Fibroblast of lung (primary cell): ENCODE results near the gene NMRK2. TPM values are rescaled to one million over a fixed set of nuclear protein-coding genes. Genes with fewer than 3 reads are reported as not detected.

Experiments
- DNase-seq, 2 donors: peaks; one replicate each; pipeline versions ENCODE4 v3.0.0 to v3.0.0-alpha.2; 2010; ENCODE audit warnings: low read depth in 2 of 2
- H2AFZ ChIP-seq: 2 replicates; pipeline ENCODE4 v1.5.1; 2012; ENCODE audit warnings: low read length, control low read depth, inconsistent platforms
- H3K27ac ChIP-seq: 2 replicates; pipeline ENCODE4 v1.5.1; 2011; ENCODE audit warnings: low read length, control low read depth; ENCODE audit not compliant: insufficient read depth
- H3K27me3 ChIP-seq: 2 replicates; pipeline ENCODE4 v1.5.1; 2011; ENCODE audit warnings: mild to moderate bottlenecking, low read length; ENCODE audit not compliant: control insufficient read depth, insufficient read depth
- H3K36me3 ChIP-seq: 2 replicates; pipeline ENCODE4 v1.5.1; 2011; ENCODE audit warnings: low read length; ENCODE audit not compliant: control insufficient read depth, insufficient read depth
- H3K4me1 ChIP-seq: 2 replicates; pipeline ENCODE4 v1.5.1; 2011; ENCODE audit warnings: low read length; ENCODE audit not compliant: control insufficient read depth, insufficient read depth; ENCODE audit errors: extremely low read depth
- H3K4me2 ChIP-seq: 2 replicates; pipeline ENCODE4 v1.5.1; 2011; ENCODE audit warnings: low read length, control low read depth; ENCODE audit not compliant: insufficient read depth; ENCODE audit errors: extremely low read depth
- H3K4me3 ChIP-seq, 4 experiments: fragments of 200-600 bp in 1 of 4; sonication (generic) in 1 of 4; replicated peaks in 1 of 4; 2 replicates each; pipeline ENCODE4 v1.5.1; 2011 to 2016; ENCODE audit warnings: low read length in 4 of 4, low read depth in 3 of 4, mild to moderate bottlenecking in 3 of 4, control low read depth in 2 of 4, inconsistent platforms in 1 of 4, mixed read lengths in 1 of 4; ENCODE audit not compliant: insufficient read depth in 1 of 4; ENCODE audit errors: control extremely low read depth in 1 of 4
- H3K79me2 ChIP-seq: 2 replicates; pipeline ENCODE4 v1.5.1; 2012; ENCODE audit warnings: mild to moderate bottlenecking, low read length, inconsistent platforms; ENCODE audit not compliant: control insufficient read depth, insufficient read depth
- H3K9ac ChIP-seq: 2 replicates; pipeline ENCODE4 v1.5.1; 2011; ENCODE audit warnings: mild to moderate bottlenecking, low read length, control low read depth; ENCODE audit not compliant: insufficient read depth
- H3K9me3 ChIP-seq: 2 replicates; pipeline ENCODE4 v1.5.1; 2012; ENCODE audit warnings: low read depth, low read length; ENCODE audit not compliant: control insufficient read depth, insufficient read depth
- H4K20me1 ChIP-seq: 2 replicates; pipeline ENCODE4 v1.5.1; 2011; ENCODE audit warnings: low read length; ENCODE audit not compliant: control insufficient read depth, insufficient read depth; ENCODE audit errors: extremely low read depth
- EZH2 ChIP-seq: IDR thresholded peaks from 2 replicates; pipeline ENCODE4 v1.5.1; 2012; ENCODE audit warnings: low read length, control low read depth, mild to moderate bottlenecking; ENCODE audit errors: missing control alignments
- polyA plus RNA-seq, 2 donors: library from polyadenylated mRNA; depleted of rRNA in 1 of 2; stranded (reverse) in 1 of 2; unstranded in 1 of 2; fragments of >200 nt; gene quantifications; 2 replicates each; pipeline ENCODE4 v1.2.1, GENCODE V29; 2011 to 2012; ENCODE audit warnings: missing spikeins in 1 of 2
- total RNA-seq: library from RNA; depleted of rRNA; stranded (reverse); fragments of >200 nt; gene quantifications from 2 replicates; pipeline ENCODE4 v1.2.1, GENCODE V29; 2014
- TF ChIP-seq, protein P1 (sequence below), 2 donors: IDR thresholded peaks in 1 of 2; conservative IDR thresholded peaks in 1 of 2; 1 replicate in 1 of 2; 2 replicates in 1 of 2; pipeline ENCODE4 v1.5.1; 2011 to 2012; ENCODE audit warnings: low read length in 2 of 2, control low read depth in 1 of 2, inconsistent platforms in 1 of 2, low read depth in 1 of 2, mild to moderate bottlenecking in 1 of 2

The NMRK2 gene
- total and polyA plus RNA-seq, 2 donors (not counting 1 experiment from before 2014, with no cell fraction given): not detected

DNA sequence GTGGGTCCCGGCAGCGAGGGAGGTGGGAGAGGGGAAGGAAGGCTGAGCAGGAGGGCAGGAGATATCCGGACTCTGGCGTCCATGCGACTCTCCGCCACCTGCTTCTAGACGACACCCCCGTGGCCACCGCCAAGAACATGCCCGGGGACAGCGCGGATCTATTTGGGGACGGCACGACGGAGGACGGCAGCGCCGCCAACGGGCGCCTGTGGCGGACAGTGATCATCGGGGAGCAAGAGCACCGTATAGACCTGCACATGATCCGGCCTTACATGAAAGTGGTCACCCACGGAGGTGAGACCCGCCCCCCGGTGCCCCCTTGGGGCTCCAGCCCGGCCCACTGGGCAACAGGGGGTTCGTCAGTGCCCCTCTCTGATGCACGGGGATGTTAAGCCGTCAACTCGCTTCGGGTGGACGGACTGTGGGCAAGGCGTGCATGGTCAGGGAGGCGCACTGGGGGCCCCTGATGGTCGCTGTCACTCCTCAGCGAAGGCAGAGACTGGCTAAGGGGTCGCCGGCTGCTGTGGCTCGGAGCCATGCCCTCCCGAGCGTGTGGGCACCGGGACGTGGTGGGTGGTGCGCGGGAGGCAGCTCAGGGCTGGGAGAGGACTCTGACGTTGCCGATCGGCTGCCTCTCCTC lies 25.1 kb upstream of the NMRK2 start:
- Histone ChIP-seq H3K4me1 (no peaks in the 10 kb centered on the region), H3K9ac (no peak overlapping the region), H3K27ac (no peak overlapping the region), H3K4me2 (no peak overlapping the region), H3K4me3 (no peak overlapping the region), H3K36me3 (no peaks in the 10 kb centered on the region), H3K9me3 (peaks cover 1% of the 10 kb centered on the region), H3K27me3 (no peaks in the 10 kb centered on the region), H4K20me1 (no peaks in the 10 kb centered on the region), H3K79me2 (no peaks in the 10 kb centered on the region), H2AFZ (no peak overlapping the region)
- DNase-seq: no peak
- TF ChIP-seq EZH2: no peak
- TF ChIP-seq, protein P1, sequence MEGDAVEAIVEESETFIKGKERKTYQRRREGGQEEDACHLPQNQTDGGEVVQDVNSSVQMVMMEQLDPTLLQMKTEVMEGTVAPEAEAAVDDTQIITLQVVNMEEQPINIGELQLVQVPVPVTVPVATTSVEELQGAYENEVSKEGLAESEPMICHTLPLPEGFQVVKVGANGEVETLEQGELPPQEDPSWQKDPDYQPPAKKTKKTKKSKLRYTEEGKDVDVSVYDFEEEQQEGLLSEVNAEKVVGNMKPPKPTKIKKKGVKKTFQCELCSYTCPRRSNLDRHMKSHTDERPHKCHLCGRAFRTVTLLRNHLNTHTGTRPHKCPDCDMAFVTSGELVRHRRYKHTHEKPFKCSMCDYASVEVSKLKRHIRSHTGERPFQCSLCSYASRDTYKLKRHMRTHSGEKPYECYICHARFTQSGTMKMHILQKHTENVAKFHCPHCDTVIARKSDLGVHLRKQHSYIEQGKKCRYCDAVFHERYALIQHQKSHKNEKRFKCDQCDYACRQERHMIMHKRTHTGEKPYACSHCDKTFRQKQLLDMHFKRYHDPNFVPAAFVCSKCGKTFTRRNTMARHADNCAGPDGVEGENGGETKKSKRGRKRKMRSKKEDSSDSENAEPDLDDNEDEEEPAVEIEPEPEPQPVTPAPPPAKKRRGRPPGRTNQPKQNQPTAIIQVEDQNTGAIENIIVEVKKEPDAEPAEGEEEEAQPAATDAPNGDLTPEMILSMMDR (conservative IDR thresholded peaks at IDR 0.05 in 1 of 2, IDR thresholded peaks at IDR 0.05 in 1 of 2; ENCODE audit: low read depth in 1 of 2, low read length in 2 of 2): no peak

DNA sequence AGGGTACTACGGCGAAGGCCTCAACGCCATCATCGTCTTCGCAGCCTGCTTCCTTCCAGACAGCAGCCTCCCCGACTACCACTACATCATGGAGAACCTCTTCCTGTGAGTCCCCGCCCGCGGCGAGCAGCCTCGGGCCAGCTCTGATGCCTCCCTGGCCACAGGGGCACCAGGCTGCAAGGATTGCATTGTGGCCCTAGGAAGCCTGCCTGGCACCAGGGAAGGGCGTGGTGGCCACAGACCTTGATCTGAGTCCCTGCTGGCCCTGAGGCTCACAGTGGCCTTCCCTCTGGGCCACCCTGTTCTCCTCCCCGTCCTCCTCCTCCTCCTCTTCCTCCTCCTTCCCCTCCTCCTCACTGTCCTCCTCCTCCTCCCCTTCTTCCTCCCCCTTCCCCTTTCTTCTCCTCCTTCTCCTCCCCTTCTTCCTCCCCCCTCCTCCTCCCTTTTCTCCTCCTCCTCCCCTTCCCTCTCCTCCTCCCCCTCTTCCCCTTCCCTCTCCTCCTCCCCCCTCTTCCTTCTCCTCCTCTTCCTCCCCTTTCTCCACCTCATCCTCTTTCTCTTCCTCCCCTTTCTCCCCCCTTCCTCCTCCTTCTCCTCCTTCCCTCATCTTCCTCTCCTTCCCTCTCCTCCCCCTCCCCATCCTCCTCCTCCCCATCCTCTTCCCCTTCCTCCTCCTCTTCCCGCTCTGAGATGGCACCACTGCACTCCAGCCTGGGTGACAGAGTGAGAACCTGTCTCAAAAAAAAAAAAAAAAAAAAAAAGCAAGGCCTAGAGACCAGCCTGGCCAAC lies 24.4 kb upstream of the NMRK2 start:
- H4K20me1 ChIP-seq: no peaks in the 10 kb centered on the region
- no peaks in the 10 kb centered on the region for H3K36me3 ChIP-seq
- TF ChIP-seq, protein P1 (conservative IDR thresholded peaks at IDR 0.05 in 1 of 2, IDR thresholded peaks at IDR 0.05 in 1 of 2; ENCODE audit: low read depth in 1 of 2, low read length in 2 of 2): no peak
- TF ChIP-seq EZH2: no peak
- no peak overlapping the region for H3K9ac ChIP-seq
- no peak overlapping the region for H2AFZ ChIP-seq
- H3K4me2 ChIP-seq: no peak overlapping the region
- H3K27me3 ChIP-seq: no peaks in the 10 kb centered on the region
- H3K27ac ChIP-seq: no peak overlapping the region
- no peak for DNase-seq
- no peak overlapping the region for H3K4me3 ChIP-seq
- no peaks in the 10 kb centered on the region for H3K4me1 ChIP-seq
- no peaks in the 10 kb centered on the region for H3K79me2 ChIP-seq
- H3K9me3 ChIP-seq: peaks cover 1% of the 10 kb centered on the region

- DNase-seq: no peak
- H3K79me2 ChIP-seq: no peaks in the 10 kb centered on the region
- H3K4me3 ChIP-seq: no peak overlapping the region
- no peak overlapping the region for H2AFZ ChIP-seq
- no peaks in the 10 kb centered on the region for H4K20me1 ChIP-seq
- H3K4me2 ChIP-seq: no peak overlapping the region
- no peak for TF ChIP-seq EZH2
- TF ChIP-seq, protein P1 (conservative IDR thresholded peaks at IDR 0.05 in 1 of 2, IDR thresholded peaks at IDR 0.05 in 1 of 2; ENCODE audit: low read depth in 1 of 2, low read length in 2 of 2): no peak
- no peaks in the 10 kb centered on the region for H3K36me3 ChIP-seq
- H3K9ac ChIP-seq: no peak overlapping the region
- H3K27ac ChIP-seq: no peak overlapping the region
- peaks cover 1% of the 10 kb centered on the region for H3K9me3 ChIP-seq
- H3K4me1 ChIP-seq: no peaks in the 10 kb centered on the region
- H3K27me3 ChIP-seq: no peaks in the 10 kb centered on the region
Measured at GRCh38 chr19:3910105-3910504, 22.8 kb upstream of the NMRK2 start.
